LHCN-M2 (cell line): Measurements from ENCODE around the gene FXYD6. TPM values are rescaled to one million over a fixed set of nuclear protein-coding genes. Genes with fewer than 3 reads are reported as not detected.
A peak's percentile ranks its signal among the peaks of the same experiment; 100 is the strongest.

Experiments used
- DNase-seq: peaks from one replicate; pipeline ENCODE4 v3.0.0-alpha.2; 2012; ENCODE audit warnings: low read depth
- total RNA-seq: library from RNA; depleted of rRNA; stranded (reverse); fragments of >200 nt; gene quantifications from 2 replicates; pipeline ENCODE4 v1.2.3, GENCODE V29; 2014

The FXYD6 gene
- total RNA-seq, 1 experiment from 2014 or later = 0.34 TPM

DNA sequence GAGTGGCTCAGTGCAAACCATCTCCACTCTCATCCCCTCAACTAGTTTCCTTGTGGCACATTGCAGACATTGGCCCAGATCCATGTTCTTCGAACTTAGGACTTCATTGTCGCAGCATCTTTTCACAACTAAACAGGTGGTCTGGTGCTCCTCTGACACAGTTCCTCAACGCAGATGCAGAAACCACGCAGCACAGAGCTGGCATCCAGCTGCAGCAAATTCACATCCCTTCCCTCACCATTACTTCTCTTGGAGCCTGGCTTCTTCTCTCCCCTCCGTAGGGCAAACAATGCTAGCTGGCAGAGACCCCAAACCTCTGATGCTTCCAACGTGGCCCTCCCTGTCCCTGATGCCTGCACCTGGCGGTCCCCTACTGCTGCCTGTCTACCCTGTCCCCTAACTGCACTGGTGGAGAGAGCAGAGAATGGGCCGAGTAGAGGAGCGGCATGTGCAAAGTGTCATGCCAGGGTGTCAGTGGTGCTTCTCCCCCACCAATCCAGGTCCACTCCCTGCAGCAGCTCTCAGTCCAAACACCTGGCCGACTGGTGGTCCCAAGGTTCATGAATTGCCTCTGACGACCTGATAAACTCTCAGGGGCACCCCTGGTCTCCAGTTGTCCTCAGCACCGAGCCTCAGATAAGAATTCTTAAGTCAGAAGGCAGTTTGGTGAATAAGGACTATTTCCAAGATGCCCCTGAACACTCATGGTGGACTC lies 34.6 kb upstream of the FXYD6 start:
- DNase-seq = no peak

- DNase-seq = no peak
Measured at GRCh38 chr11:117910525-117910924, 34.1 kb upstream of the FXYD6 start.

DNA sequence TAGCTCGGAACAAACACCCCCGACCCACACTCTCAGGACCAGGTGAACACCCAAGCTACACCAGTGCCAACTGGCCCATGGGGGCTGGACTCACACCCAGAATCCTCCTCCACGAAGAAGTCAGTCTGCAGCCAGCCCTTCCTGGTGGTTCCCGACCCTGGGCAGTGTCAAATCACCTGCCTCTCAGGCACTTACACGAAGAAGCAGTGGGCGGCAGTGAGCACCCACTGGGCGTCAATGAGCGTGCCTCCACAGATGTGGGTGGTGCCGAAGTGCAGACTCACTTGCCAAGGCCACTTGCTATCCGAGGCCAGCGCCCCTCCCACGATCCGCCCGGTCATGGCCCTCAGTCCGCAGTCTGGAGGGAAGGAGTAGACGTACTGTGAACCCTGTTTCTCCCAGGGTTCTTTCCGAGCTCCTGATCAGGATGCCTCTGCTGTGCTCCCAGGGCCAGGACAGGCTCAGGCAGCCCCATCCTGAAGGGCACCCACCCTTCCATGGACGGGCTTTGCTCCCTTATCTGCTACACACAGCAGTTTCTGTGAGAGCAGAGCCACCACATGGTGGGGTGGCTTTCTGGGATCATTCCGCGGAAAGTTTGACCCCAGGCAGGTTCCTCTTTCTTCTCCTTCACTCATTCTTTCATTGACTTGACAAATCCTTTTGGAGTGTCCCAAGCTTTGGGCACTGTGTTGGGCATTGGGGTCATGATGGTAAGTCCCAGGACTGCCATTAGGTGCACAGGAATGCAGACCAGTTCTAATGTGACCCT lies 33.3 kb upstream of the FXYD6 start:
- no peak for DNase-seq

DNA sequence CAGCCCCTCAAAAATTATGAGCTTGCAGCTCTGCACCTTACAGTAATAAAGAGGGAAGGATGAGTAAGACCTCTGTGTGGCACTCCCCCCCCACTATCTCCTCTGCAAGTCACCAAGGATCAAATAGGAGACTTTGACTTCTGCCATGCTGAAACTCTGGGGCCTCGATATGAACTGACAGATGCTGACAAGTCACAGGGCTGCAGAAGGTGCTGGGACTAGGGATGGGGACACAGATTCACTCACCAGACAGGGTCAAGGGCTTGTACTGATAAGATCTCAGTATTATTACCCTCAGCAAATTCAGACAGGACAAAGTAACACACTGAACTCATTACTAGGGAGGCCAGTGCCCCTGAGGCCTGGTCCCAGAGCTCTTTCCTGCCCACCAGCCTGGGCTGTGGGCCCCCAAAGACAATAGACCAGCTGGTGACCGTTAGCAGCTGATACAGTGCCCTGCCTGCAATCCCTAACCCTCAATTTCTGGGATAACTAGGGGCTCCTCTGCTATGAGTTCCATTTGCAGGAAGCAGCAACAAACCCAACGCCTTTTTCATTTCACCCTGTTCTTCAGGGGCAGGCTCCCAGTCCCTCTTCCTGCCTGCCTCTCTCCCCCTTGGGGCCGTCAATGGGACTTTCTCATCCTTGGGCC lies 32.6 kb upstream of the FXYD6 start:
- no peak for DNase-seq

DNA sequence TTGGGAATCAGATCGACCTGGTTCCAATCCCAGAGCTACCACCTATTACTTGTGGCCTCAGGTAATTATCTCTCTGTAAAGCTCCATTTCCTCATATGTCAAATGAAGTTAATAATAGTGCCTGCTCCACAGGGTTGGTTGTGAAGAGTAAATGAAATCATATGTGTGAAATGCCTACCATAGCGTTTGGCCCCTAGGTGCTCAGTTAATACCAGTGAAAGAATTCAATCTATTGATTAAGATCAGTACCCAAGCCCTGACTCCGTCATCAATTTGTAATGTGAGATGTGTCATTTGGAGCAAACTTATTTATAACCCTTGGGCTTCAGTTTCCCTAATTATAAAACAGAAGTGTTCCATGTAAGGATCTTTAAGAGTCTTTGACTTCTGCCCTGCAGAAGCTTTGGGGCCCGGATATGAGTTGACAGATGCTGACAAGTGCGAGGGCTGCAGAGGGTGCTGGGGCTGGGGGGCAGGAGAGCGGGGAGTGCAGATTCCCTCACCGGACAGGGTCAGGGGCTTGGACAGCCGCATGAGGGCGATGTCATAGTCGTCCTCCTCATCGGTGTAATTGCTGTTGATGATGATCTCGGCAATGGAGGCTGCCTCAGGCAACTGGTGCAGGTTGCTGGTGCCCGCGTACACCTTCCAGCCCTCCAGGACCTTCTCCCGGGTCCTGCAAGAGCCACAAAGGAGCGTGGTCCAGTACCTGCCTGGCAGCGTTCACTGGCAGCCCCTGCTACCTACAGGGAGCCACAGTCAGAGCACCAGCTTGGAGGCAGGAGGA lies 31.8 kb upstream of the FXYD6 start:
- DNase-seq = no peak

- peak; percentile 67 for DNase-seq
Measured at GRCh38 chr11:117907276-117908108, 31.0 kb upstream of the FXYD6 start.

DNA sequence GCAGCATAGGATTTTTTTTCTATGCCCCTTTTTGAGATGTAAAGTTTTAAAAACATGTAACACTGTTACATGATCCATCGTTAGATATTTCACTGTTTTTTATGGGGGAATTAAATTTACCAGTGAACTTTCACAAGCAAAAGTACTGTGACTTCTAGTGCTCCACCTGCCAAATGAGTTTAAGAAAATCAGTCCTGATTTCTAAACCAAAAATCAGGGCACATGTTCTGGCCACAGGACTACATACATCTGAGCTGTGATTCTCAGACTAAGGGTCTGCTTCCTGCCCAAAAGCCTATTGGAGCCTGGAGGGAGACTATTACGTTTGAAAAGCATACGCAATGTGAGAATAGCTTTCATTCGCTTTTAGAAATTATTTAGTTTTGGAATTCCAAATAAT lies 30.3 kb upstream of the FXYD6 start:
- no peak for DNase-seq

GRCh38 chr11:117906126-117906525 lies 29.7 kb upstream of the FXYD6 start:
- no peak for DNase-seq

- DNase-seq = no peak
Measured at GRCh38 chr11:117905524-117905923, 29.1 kb upstream of the FXYD6 start.

DNA sequence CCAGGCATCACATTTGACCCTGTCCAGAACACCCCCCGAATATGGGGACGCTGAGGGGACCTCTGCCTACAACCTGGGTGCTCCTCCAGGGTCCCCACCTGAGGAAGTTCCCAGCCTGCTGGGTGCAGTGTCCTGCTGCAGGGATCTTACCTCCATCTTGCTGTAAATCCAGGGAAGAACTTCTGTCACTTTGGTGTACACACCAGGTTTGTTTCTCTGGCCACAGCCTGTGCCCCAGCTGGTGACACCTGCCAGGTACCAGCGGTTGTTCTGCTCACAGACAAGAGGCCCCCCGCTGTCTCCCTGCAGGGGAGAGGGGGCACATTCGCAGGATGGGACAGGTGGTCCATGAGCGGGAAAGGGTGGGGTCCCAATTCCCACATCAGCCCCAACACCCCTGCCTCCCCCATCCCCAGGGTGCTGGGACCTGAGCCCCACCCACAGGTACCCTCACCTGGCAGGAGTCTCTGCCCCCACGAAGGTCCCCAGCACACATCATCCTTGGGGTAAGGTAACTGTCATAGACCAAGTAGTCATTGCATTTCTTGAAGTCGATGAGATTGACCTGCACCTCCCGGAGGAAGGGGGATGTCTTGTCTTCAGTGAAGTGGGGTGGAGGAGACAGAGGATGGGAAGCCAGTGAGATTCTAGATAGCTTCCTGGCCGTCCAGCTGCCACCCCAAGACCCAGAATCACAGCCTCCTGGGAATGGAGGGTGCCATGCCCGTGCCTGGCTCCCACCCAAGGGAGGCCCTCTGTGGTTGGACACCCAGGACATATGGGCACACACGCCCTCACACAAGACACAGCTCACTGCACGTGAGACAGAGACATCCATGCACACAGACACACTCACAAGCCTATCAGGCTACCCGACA lies 27.3 kb upstream of the FXYD6 start:
- DNase-seq = no peak

- DNase-seq = no peak
Measured at GRCh38 chr11:117902001-117902845, 25.8 kb upstream of the FXYD6 start.

- no peak for DNase-seq
Measured at GRCh38 chr11:117901601-117902000, 25.1 kb upstream of the FXYD6 start.

GRCh38 chr11:117900720-117901440 lies 24.4 kb upstream of the FXYD6 start:
- no peak for DNase-seq

- DNase-seq = no peak
Measured at GRCh38 chr11:117900121-117900648, 23.7 kb upstream of the FXYD6 start.

GRCh38 chr11:117898059-117898458 lies 21.6 kb upstream of the FXYD6 start:
- DNase-seq = no peak

GRCh38 chr11:117892651-117893050 lies 16.2 kb upstream of the FXYD6 start:
- no peak for DNase-seq

- DNase-seq = no peak
Measured at GRCh38 chr11:117891362-117891761, 14.9 kb upstream of the FXYD6 start.

- DNase-seq = no peak
Measured at GRCh38 chr11:117888139-117888566, 11.7 kb upstream of the FXYD6 start.
